NCI-H524 (cell line): ENCODE results near the gene BICC1.
A peak's percentile ranks its signal among the peaks of the same experiment; 100 is the strongest.

ENCODE experiments used
- DNase-seq, 2 experiments: peaks; one replicate each; lab custom pipeline; 2025; lab: John Stamatoyannopoulos, UW

The BICC1 gene

DNA sequence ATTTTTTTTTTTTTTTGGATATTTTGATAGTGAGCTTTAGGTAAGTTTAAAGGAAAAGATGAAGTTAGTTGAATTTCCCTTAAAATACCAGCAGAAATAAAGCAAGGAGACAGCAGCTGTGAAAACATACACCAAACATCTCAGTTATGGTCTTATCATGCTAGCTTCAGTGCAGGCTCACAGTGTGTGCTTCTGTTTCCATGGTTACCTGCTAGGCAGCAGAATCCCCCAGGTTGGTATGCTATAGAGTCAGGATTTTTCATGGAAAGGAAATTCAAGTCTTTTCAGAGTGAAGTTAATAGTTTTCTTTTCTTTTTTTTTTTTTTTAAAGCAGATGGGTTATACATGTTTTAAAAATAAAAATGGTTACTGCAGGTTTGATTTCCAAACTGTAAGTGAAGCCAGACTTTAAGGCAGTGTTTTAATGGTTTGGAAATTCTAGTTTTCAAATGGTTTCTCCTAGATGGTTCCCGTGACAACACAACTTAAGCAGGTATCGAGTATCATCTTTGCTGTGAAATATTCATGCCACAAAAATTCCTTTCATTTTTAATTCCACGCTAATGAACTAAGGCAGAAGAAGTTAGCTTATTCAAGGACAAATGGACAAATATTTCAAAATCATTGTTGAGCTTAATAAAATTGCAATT lies 230.9 kb downstream of the BICC1 start:
- peak in 1 of 2 experiments; percentile 47 for DNase-seq

DNA sequence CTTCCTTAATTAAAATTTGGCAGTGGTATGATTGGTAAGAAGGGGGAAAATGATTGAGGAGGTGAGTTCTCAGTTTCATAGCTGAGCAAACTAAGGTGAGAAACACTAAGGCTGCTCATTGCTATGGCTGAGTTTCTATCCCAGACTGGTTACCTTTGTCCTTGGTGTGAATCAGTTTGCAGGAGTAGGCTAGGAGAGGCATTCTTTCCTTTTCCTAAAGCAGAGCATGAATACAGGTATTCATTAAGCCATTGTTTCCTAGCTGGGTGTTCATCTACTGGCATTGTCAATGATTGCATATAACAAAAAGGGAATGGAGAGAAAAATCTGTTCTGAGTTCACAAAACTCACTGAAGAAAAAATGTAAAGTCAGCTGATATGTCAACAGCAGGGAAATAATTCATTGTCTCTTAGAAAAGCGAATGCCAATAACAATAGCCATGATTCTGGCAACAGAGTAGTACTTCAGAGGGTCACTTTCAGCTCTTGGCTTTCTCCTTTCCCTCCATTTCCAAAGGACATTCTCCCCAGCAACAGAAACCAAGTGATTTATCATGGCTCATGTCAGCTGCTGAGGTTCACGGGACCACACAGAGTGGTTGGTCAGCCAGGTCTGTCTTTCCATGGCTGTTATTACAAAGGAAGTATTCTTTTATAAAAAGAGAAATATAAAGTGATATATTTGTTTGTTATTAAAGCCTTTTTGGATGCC lies 234.0 kb downstream of the BICC1 start:
- DNase-seq: no peak

DNA sequence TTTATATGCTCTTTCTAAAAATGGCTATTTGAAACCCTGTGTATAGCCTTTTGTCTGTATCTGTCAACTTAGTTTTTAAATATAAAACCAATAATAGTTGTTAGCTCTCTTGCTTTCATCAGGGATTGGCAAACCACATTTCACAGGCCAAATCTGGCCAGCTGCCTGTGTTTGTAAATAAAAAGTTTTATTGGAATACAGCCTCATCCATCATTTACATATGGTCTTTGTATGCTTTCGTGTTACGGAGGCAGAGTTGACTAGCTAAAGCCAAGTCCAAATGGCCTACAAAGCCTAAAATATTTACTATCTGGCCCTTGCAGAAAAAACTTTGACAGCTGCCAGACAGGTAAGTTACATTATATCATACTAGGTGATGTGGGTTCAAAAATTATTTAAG lies 235.0 kb downstream of the BICC1 start:
- DNase-seq: no peak

DNA sequence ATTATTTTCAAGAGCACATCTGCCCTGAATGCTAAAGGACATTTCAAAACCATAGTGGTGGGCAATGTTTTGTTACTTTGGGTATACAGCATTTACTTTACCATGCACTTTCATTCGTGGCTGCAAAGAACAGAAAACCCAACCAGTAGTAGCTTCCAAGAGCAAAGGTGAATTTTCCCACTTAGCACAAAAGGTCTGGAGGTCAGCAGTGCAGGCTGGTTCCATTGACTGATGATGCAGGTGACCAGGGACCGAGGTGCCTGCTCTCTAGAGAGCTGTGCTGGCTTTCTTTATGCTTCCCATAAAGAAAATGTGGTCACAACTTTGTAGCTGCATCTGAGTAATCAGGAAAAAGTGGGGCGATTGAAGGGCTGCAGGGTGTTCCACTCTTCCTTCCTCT lies 240.0 kb downstream of the BICC1 start:
- DNase-seq: no peak

DNA sequence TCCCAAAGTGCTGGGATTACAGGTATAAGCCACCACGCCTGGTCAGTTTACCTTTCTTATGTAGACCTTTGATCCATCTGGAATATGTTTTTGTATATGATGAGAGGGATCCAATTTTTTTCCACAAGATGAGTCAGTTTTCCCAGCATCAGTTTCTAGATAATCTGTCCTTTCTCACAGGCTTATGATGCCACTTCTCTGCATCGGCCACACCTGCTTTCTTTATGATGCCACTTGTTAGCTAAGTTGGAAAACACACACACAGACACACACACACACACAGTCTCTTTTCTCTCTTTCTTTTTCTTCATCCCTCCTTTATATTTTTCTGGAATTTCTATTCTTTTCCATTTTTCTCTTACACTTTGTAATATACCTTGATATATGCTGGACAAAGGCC lies 240.8 kb downstream of the BICC1 start:
- DNase-seq: no peak

DNA sequence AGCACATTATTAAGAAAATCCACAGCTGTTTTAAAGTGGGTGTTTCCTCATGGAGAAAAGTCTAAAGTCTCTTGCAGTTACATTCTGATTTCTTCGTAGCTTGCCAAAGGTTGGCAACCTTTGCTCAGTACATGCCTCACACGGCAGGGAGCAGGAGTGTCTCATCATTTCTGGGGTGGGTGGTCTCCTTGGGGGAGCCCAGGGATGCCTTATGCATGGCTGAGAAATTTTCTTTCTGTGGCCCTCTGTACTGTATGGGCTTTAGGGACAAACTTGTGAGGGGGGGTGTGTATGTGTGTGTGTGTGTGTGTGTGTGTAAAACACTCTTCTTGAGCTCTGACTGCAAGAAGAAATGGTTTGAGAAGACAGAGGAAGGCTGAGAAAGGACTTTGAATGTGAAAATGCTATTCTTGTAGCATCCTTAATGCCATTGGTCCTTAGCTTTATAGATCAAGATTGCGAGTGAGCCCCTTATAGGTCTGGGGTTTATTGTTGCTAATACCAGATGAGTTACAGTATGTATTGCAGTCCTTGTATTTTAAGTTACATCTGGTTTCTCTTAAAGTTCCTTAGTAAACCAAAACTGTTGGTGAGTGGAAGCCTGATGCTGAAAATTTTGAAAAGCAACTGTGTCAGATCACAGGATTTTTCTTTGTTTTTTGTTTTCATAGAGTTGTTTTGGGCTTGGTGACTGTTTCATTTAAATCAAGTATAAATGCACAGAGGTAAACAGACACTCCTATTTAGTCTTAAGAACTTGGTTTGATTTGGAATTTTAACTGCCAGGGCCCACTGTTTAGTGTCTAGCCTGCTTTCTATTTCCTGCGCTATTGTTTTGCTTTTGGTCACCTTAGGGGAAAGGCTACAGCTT lies 242.0 kb downstream of the BICC1 start:
- DNase-seq: no peak

DNA sequence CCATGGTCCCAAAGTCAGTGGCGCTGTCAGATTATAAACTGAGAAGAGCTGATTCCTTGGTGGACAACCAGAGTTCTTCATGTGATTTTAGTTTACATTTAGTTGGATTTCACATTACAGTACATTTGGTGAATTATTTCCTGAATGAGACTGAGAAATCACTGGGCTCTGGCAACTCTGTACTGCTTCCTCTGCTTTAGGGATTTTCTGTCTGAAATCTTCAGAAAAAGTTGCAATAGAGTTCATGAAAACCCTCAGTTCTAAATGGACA lies 242.6 kb downstream of the BICC1 start:
- no peak for DNase-seq

DNA sequence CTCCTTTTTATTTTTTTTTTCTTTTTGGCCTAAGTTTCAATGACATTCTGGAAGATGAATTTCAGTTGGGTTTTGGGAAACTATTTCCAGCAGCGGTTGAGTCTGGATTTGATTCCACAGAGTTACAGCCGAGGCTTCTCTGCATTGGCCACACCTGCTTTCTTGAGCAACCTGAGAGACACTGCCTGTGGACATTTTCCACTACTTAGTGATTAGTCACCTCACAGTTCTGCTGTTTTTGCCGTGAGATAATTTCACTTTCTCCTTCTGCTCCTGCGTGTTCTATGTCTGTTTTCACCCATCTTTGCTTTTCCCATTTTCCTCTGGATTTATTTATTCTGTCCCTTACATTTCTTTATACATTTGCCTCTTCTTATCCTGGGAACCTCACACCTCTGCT lies 243.0 kb downstream of the BICC1 start:
- no peak for DNase-seq

DNA sequence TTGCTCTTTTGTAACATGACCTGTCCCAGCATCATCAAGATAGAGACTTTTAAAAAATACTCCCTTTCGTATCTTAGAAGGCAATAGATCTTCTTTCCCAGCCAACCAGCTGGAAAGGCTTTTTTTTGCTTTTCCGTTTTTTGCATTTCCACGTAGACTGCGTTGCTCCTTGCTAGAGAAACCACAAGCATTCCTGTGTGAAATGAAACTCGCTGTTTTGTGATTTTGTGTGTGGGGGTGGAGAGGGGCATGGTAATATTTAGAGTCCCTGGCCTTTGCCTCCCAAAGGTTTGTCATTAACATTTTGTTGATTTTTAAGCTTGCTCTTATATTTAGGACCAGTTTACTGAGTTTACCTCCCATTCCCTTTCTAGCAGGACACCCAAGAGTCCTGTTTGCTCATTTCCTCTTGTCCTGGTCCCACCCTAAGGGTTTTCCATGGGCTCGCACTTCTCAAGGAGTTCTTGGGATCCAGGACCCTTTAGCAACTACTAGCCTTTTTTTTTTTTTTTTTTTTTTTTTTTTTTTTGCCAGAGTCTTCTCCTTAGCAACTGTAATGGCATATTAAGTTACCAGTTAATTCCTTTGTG lies 243.6 kb downstream of the BICC1 start:
- DNase-seq: no peak

DNA sequence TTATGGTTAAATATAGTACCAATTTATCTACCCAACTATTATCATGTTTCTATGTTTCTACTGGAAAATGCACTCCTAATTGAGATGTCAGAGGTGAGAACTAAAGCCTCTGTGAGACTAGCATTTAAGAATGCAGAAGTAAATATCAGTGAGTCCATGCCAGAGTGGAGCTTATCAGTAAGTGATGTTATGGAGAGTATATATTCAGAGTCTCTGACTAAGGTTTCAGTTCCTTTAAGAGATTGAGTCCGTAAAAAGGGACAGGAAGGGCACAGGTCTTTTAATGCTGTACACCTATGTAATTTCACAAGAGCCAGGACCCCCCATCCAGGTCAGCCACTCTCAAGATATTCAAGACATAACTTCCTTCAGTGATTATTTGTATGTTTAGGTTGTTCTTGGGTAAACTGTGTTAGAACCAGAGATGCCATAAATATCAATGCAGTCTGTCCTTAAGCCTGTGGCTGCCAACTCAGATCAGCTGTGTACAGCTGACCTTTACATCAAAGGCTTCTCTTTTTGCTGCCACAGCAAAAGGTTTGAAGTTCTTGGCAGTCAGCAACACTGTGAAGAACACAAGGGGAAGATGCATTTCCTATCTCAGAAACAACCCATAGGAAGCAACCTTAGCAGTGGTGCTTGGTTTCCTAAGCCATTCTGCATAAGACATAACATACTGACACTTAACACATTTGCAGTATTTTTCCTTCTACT lies 244.8 kb downstream of the BICC1 start:
- DNase-seq: no peak

DNA sequence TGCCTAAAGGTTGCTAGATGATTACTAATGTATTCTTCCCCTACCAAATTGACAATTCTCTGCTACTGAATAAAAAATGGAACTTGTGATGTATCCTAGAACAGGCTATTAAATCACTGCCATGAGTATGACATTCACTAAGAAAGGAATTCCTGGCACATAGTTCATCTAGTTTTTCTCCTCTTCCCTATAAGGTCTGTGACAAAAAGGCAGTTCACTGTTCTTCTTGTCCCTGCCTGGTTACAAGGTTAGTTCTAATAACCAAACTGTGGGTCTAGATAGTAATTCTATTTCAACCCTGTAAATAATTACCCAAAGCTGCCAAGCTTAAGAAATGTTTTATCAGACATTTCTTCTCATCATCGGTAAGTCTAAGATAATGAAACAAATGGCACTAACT lies 245.6 kb downstream of the BICC1 start:
- no peak for DNase-seq

DNA sequence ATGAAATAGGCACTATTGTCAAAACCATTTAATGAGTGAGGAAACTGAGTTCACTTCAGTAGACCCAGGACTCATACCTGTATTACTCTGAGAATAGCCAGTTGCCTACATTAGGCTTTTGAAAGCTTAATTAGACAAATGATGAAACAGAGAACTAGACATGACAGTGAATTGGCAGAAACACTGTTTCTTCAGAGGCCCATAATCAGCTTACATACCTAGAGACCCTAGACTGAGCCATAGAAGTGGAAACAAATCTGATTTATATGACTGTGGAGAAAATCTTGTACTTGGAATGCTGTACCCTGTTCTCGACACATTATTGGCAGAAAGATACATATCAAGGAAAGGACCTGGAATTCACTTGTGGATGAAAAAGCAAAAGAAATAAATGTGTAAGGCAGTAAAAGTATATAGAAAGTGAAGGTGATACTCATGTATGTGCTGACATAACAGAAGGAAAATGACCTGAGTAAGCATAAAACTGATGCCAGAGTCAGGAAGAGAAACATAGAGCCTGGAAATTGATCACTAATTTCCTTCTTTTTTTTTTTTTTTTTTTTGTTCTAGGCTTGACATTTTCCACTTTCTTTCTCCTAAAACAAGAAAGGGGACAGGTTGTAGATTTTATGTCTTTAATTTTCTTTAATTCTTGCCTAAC lies 251.5 kb downstream of the BICC1 start:
- DNase-seq: no peak

DNA sequence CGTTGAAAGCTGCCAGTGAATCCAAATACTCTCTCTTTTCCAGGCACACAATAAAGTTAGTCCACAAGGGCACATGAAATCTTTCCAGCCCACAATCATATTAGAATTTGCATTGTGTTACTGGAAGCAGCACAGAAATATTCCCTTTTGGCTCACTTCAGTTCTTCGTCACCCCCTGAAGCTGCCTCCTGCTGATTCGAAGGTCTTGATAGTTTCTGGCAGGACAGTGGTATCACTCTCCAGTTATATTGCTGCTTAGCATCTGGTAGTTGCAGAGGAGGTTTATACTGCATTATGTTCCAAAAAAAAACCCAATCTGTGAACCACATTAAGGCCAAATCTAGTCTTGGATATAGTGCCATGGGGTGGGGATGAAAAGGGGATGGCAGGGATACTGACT lies 253.2 kb downstream of the BICC1 start:
- no peak for DNase-seq

DNA sequence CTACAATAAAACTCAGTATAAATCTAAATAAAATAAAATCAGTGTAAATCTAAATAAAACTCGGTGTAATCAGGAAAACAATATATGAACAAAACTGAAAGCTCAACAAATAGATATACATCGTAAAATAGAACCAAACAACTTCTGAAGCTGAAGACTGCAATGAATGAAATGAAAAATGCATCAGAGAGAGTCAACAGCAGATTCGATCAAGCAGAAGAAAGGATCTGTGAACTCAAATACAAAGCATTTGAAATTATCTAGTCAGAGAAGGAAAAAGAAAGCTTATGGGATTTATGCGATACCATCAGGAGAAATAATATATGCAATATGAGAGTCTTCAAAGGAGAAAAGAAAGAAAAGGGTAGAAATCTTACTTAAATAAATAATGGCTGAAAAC lies 255.0 kb downstream of the BICC1 start:
- DNase-seq: no peak

DNA sequence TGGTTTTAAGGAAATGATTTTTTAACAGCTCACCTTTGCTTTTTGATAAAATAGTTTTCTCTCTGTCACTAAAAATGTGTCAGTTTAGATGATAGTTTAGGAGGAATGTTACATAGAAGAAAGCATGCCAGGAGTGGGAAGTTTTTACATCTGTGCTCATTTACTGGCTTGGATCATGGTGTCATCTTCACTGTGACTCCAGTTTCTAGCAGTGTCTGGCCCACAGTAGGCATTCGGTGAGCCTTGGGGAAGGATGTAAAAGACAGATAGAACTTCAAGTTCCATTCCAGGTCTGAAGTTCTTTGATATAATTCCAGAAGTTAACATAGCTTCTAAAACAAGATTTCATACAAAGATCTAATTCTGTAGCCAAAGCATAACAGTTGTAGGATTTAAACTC lies 259.2 kb downstream of the BICC1 start:
- no peak for DNase-seq

DNA sequence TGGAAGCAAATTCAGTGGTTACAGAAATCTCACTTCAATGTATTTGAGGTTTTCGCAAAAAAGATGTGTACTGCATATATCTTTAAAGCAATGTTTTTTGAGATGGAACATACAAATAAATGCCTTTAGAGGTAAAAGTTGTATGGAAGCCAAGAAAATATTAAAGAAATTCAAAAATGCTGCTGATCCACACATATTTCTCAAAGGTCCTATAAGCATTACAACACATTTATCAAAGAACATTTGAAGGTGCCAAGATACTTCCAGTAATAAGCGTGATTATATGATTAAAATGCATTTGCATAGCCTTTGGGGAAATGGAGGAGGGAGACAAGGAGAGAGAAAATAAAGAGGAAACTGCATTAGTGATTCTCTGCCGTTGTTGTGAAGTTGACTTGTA lies 260.1 kb downstream of the BICC1 start:
- no peak for DNase-seq

DNA sequence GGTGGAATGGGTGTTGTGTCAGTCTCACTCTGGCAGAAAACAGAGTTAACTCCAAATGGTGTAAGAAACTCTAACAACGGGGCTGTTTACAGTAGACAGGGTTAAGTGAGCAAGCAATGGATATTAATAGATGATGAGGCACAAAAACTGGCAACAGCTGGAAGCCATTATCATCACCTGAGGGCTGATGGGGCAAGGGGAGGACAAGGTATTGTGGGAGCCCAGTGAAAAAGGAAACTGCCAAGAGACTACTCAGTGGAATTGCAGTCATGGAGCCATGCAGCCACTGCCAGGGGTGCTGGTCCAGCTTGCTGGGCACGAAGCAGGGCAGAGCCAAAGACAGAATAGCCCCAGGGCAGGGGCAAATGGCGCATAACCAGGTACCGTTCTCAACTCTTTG lies 260.7 kb downstream of the BICC1 start:
- DNase-seq: no peak

DNA sequence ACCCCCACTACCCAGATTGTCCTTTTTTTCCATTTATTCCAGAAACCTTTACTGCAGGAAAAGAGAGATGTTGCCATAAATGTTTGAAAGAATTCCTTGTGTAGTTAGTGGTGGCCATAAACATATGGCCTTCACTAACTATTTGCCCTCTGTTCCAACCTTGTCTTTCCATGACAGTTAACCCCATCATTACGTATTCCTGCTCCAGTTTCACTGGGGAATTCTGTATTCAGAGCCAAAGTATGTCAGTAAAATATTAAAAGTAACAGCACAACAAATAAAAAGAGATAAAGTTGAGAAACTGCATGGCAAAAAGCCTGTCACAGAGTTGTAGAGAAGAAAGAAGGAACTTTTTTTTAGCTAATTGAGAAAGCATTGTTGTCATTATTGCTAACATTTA lies 261.3 kb downstream of the BICC1 start:
- DNase-seq: no peak

DNA sequence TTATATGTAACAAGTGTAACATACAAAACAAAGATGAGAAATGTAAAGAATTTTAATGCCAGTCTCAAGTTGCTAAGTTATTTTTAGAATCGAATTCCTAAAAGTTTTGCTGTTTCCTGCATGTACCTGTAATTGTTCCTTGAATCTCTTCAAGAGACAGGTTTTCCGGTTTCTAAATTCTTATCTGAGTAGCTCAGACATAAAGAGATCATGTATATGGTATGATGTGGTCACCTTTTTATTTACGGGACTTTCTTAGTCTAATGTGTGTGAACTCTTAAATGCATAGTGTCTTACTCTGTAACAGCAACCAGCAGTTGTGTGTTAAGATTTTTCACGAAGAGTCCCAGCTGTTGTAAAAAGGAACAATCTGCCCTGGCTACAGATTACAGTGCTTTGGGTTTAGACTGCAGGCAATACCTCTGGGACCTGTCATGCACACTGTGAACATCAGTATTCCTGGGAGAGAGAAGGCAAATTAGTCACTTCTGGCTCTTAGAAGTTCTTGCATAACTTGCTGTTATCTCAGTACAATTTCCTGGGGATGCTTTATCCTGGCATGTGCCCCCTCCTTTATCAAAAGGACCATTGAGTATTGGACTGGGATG lies 263.4 kb downstream of the BICC1 start:
- DNase-seq: no peak

DNA sequence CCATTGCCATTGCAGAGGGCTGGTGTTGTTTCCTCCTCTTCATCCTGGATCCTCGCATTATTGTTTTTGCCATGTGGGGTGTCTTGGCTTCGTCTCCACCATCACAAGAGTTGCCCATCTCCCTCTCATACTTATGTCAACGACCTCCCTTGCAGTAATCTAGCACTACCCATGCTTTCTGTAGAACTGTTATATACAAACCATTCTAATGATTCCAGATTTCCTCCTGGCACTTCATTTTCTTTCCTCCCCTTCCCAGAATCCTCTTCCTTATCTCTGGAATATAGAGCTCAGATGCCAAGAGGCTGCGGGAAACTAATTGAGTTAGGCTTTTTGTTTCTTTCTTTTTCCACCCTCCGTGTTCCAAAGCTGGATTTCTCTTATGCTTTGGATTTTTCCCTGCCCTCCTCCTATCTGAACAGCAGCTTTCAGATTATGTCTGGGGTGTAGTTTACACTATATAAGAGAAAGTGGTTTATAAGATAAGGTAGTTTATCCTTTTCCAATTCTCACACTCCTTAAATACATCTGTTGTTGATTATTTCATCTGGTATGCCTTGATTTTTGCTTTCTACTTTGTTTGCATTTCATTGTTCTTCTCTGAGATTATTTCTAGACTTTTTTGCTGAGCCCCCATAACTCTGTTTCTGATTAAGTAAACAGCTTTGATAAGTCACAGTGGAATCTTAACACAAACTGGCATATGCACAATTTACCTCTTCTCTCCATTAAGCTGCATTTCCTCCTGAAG lies 264.1 kb downstream of the BICC1 start:
- no peak for DNase-seq

DNA sequence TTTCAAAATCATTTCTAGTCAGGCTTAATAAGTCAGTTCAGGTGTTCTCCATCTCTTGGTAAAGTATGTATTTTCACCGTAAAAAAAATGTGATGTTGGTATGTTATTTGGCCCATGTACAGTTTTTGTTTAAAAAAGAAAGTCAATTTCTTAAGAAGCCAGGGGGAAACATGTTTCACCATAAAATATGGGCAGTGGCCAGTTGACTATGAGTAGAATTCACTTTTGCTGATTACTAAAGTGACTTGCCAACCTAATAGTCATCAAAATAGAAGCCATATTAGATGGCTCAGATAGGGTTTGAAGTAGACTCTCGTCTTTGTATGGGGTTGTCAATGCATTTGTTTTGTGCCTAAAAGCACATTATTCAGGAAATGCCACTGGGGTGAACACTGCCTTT lies 266.3 kb downstream of the BICC1 start:
- DNase-seq: no peak
